A549 treated with RU486 at 1 μM for 4 hours (cell line): ENCODE results near the gene DIO3. TPM values are rescaled to one million over a fixed set of nuclear protein-coding genes. Genes with fewer than 3 reads are reported as not detected.

ENCODE experiments used
- total RNA-seq: library from RNA; stranded (reverse); fragments of 200-300 nt; extraction: Qiagen RNA extraction; gene quantifications from 5 replicates; pipeline ENCODE4 v1.2.3, GENCODE V29; 2022; ENCODE audit warnings: low read depth

The DIO3 gene
- 0.12 TPM in 1 of 5 replicates, not detected in the others for total RNA-seq

DNA sequence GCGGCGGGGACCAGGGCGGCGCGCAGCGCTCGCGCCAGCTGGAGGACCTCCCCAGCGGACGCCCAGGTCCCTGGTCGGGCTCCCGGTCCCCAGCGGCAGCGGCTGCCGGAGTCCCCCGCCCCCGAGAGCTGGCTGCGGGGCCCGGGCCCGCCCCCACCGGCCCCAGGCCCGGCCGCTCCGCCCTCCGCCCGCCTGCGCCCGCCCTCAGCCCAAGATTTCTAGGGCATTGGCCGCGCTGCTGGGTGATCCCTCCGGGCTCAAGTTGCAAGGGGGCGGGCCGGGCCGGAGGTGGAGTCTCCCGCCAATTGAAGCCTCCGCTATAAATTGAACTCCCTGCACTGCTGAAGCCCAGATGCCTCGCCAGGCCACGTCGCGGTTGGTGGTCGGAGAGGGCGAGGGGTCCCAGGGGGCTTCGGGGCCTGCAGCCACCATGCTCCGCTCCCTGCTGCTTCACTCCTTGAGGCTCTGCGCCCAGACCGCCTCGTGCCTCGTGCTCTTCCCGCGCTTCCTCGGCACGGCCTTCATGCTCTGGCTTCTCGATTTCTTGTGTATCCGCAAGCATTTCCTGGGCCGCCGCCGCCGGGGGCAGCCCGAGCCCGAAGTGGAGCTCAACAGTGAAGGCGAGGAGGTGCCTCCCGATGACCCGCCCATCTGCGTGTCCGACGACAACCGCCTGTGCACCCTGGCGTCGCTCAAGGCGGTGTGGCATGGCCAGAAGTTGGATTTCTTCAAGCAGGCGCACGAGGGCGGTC, at the start of gene DIO3:
Gene DIO3, plus strand, starts transcription at position 351 of the 752 bp plus-strand sequence.

Other genes with a start within 250 kb of the DIO3 start
- 59.2 to 74.7 TPM (median 70.6 TPM) in 5 replicates for gene PPP2R5C, start 200.2 kb downstream of the DIO3 start, total RNA-seq